Endothelial cell of umbilical vein (primary cell): ENCODE measurements around the gene MATN1. TPM values are rescaled to one million over a fixed set of nuclear protein-coding genes. Genes with fewer than 3 reads are reported as not detected.

Experiments used
- BruUV-seq: library from RNA; stranded (reverse); fragments of 400-500 nt; replicated peaks from 2 replicates; lab custom pipeline; 2021; lab: Mats Ljungman, UMichigan
- CTCF ChIA-PET: fragments of 300-600, 350-600 bp; sonication (Branson Sonifier 250); formaldehyde crosslinking; loops from one replicate; lab custom pipeline; 2021; ENCODE audit warnings: antibody characterized with exemption, inconsistent platforms; lab: Charles Lee
- POLR2A ChIA-PET: fragments of 300-600, 350-600 bp; sonication (Branson Sonifier 250); formaldehyde crosslinking; loops from one replicate; lab custom pipeline; 2021; ENCODE audit warnings: antibody characterized with exemption, inconsistent platforms; lab: Charles Lee
- DNase-seq: peaks from one replicate; pipeline ENCODE4 v3.0.0-alpha.2; 2011; ENCODE audit warnings: low read depth, low spot score
- FAIRE-seq: peaks from 2 replicates; lab custom pipeline; 2011; peaks lifted over from hg19 to GRCh38; lab: Jason Lieb, UNC
- H2AFZ ChIP-seq: 2 replicates; pipeline ENCODE4 v1.6.0; 2012; ENCODE audit warnings: low read depth, low read length, control low read depth, inconsistent platforms
- H3K27ac ChIP-seq: 2 replicates; pipeline ENCODE4 v1.5.1; 2011; ENCODE audit warnings: low read depth, mild to moderate bottlenecking, control low read depth, low read length, moderate library complexity; ENCODE audit not compliant: insufficient read depth
- H3K27me3 ChIP-seq, 2 experiments: 2 replicates each; pipeline versions ENCODE4 v1.6.0 to v1.6.1; 2011; ENCODE audit warnings: low read length in 2 of 2, mixed read lengths in 1 of 2; ENCODE audit not compliant: control insufficient read depth in 2 of 2, insufficient read depth in 2 of 2
- H3K36me3 ChIP-seq, 2 experiments: 2 replicates in 1 of 2; 3 replicates in 1 of 2; pipeline ENCODE4 v1.5.1; 2011; ENCODE audit warnings: low read length in 2 of 2, mild to moderate bottlenecking in 1 of 2, moderate library complexity in 1 of 2; ENCODE audit not compliant: control insufficient read depth in 2 of 2, insufficient read depth in 2 of 2; ENCODE audit errors: extremely low read depth in 1 of 2
- H3K4me1 ChIP-seq: 3 replicates; pipeline ENCODE4 v1.5.1; 2011; ENCODE audit warnings: mild to moderate bottlenecking, low read length; ENCODE audit not compliant: control insufficient read depth, insufficient read depth; ENCODE audit errors: extremely low read depth
- H3K4me2 ChIP-seq: 2 replicates; pipeline ENCODE4 v1.6.1; 2011; ENCODE audit warnings: low read length, control low read depth, mixed read lengths; ENCODE audit not compliant: insufficient read depth
- H3K4me3 ChIP-seq, 3 experiments: fragments of 200-600 bp in 1 of 3; sonication (generic), shearing (Covaris generic) in 1 of 3; replicated peaks in 1 of 3; 2 replicates each; pipeline ENCODE4 v1.5.1; 2011 to 2016; ENCODE audit warnings: control low read depth in 3 of 3, low read length in 3 of 3, mild to moderate bottlenecking in 2 of 3, inconsistent platforms in 1 of 3, low read depth in 1 of 3, moderate library complexity in 1 of 3; ENCODE audit not compliant: insufficient read depth in 1 of 3
- H3K79me2 ChIP-seq: 2 replicates; pipeline ENCODE4 v1.6.0; 2012; ENCODE audit warnings: low read length, inconsistent platforms; ENCODE audit not compliant: control insufficient read depth, insufficient read depth
- H3K9ac ChIP-seq: replicated peaks from 2 replicates; pipeline ENCODE3; 2011; ENCODE audit warnings: low read length, control low read depth; ENCODE audit not compliant: insufficient read depth; ENCODE audit errors: extremely low read depth
- H3K9me1 ChIP-seq: replicated peaks from 3 replicates; pipeline ENCODE4 v1.6.0; 2011; ENCODE audit warnings: mild to moderate bottlenecking, low read length; ENCODE audit not compliant: control insufficient read depth, insufficient read depth; ENCODE audit errors: extremely low read depth
- H3K9me3 ChIP-seq: replicated peaks from 2 replicates; pipeline ENCODE4 v1.5.1; 2012; ENCODE audit warnings: low read length, inconsistent platforms; ENCODE audit not compliant: control insufficient read depth, insufficient read depth
- H4K20me1 ChIP-seq: replicated peaks from 2 replicates; pipeline ENCODE3; 2011; ENCODE audit warnings: mild to moderate bottlenecking, low read length; ENCODE audit not compliant: control insufficient read depth, insufficient read depth; ENCODE audit errors: extremely low read depth
- EZH2 ChIP-seq: IDR thresholded peaks from 2 replicates; pipeline ENCODE4 v1.6.1; 2012; ENCODE audit warnings: borderline replicate concordance, low read depth, mild to moderate bottlenecking, moderate library complexity, low read length, inconsistent platforms; ENCODE audit not compliant: severe bottlenecking
- FOS ChIP-seq: IDR thresholded peaks from 2 replicates; pipeline ENCODE4 v1.6.1; 2011; ENCODE audit warnings: mild to moderate bottlenecking, low read length, moderate library complexity, borderline replicate concordance; ENCODE audit not compliant: insufficient read depth
- GATA2 ChIP-seq: IDR thresholded peaks from 2 replicates; pipeline ENCODE4 v1.7.0; 2011; ENCODE audit warnings: low read depth, mild to moderate bottlenecking, moderate library complexity, mixed read lengths, low read length; ENCODE audit not compliant: insufficient read length, insufficient read depth
- JUN ChIP-seq: IDR thresholded peaks from 2 replicates; pipeline ENCODE4 v1.6.1; 2011; ENCODE audit warnings: borderline replicate concordance, low read depth; ENCODE audit not compliant: insufficient read length, insufficient read depth
- MAX ChIP-seq: IDR thresholded peaks from 2 replicates; pipeline ENCODE4 v1.6.1; 2011; ENCODE audit not compliant: insufficient read depth, insufficient read length
- MYC ChIP-seq: IDR thresholded peaks from one replicate; pipeline ENCODE4 v1.6.1; 2011; ENCODE audit warnings: mild to moderate bottlenecking, low read depth, low read length
- POLR2A ChIP-seq: IDR thresholded peaks from 2 replicates; pipeline ENCODE4 v1.6.1; 2012; ENCODE audit warnings: low read depth, mild to moderate bottlenecking, control low read depth, low read length
- POLR2AphosphoS5 ChIP-seq: IDR thresholded peaks from 2 replicates; pipeline ENCODE4 v1.6.1; 2012; ENCODE audit warnings: low read depth, mild to moderate bottlenecking, control low read depth, low read length, moderate library complexity; ENCODE audit not compliant: insufficient read depth
- dilution Hi-C: fragments of 300-500 bp; cut with MboI; formaldehyde crosslinking; loops from one replicate; pipeline ENCODE4 v1.15.0; 2019; ENCODE audit warnings: low sequenced_read_pairs; ENCODE audit not compliant: extremely low pct_ligation_motif_present
- intact Hi-C: fragments of 100-400 bp; cut with micrococcal nuclease; formaldehyde crosslinking; loops from one replicate; pipeline ENCODE4 v1.10.0; 2022
- polyA plus RNA-seq, 4 experiments: library from polyadenylated mRNA; depleted of rRNA in 3 of 4; stranded (reverse) in 3 of 4; unstranded in 1 of 4; fragments of >200 nt; gene quantifications; 2 replicates each; pipeline versions ENCODE4 v1.2.1 to v1.2.3, GENCODE V29; 2011 to 2012; ENCODE audit warnings: missing spikeins in 1 of 4
- total RNA-seq: library from RNA; stranded (reverse); gene quantifications from 2 replicates; pipeline ENCODE4 v1.2.3, GENCODE V29; 2021
- TF ChIP-seq, protein P1 (sequence below), 2 donors: IDR thresholded peaks; 1 replicate in 1 of 2; 2 replicates in 1 of 2; pipeline ENCODE4 v1.5.1; 2011; ENCODE audit warnings: low read length in 2 of 2, mild to moderate bottlenecking in 2 of 2, moderate library complexity in 2 of 2, control low read depth in 1 of 2, inconsistent platforms in 1 of 2, low read depth in 1 of 2; ENCODE audit not compliant: insufficient read depth in 1 of 2; ENCODE audit errors: extremely low read depth in 1 of 2

Gene MATN1
- total and polyA plus RNA-seq, 2 donors (not counting 3 experiments of a cell fraction or from before 2014, with no cell fraction given), result 0.29 to 0.36 TPM

GRCh38 chr1:30770150-30770549, 46.8 kb upstream of the MATN1 start:
- Histone ChIP-seq H3K9ac (no peak overlapping the region), H3K27me3 (peaks cover 2% of the 10 kb centered on the region in 2 experiments), H3K4me1 (no peaks in the 10 kb centered on the region), H3K79me2 (no peaks in the 10 kb centered on the region), H4K20me1 (no peaks in the 10 kb centered on the region), H3K4me2 (no peak overlapping the region), H3K27ac (no peak overlapping the region), H3K9me1 (no peaks in the 10 kb centered on the region), H2AFZ (no peak overlapping the region), H3K4me3 (no peak overlapping the region), H3K9me3 (no peaks in the 10 kb centered on the region), H3K36me3 (no peaks in the 10 kb centered on the region)
- ChIA-PET CTCF (interaction anchor here (0.6 to 1.4 kb wide), 3 partner anchors 10 to 44 kb away, joined by 3 to 8 read pairs (median 4); no protein-coding TSS in a partner anchor), POLR2A (no interaction called here)
- FAIRE-seq, result no peak
- no TSS peak for BruUV-seq
- dilution Hi-C loops (no loop called here), intact Hi-C loops (no loop called here)
- no peak for TF ChIP-seq MYC
- TF ChIP-seq EZH2, result no peak
- TF ChIP-seq POLR2A, result no peak
- TF ChIP-seq, protein P1, sequence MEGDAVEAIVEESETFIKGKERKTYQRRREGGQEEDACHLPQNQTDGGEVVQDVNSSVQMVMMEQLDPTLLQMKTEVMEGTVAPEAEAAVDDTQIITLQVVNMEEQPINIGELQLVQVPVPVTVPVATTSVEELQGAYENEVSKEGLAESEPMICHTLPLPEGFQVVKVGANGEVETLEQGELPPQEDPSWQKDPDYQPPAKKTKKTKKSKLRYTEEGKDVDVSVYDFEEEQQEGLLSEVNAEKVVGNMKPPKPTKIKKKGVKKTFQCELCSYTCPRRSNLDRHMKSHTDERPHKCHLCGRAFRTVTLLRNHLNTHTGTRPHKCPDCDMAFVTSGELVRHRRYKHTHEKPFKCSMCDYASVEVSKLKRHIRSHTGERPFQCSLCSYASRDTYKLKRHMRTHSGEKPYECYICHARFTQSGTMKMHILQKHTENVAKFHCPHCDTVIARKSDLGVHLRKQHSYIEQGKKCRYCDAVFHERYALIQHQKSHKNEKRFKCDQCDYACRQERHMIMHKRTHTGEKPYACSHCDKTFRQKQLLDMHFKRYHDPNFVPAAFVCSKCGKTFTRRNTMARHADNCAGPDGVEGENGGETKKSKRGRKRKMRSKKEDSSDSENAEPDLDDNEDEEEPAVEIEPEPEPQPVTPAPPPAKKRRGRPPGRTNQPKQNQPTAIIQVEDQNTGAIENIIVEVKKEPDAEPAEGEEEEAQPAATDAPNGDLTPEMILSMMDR (IDR thresholded peaks at IDR 0.05; ENCODE audit: extremely low read depth in 1 of 2, insufficient read depth in 1 of 2, low read depth in 1 of 2, low read length in 2 of 2), result no peak
- TF ChIP-seq JUN, result no peak
- TF ChIP-seq GATA2, result no peak
- no peak for TF ChIP-seq POLR2AphosphoS5
- no peak for TF ChIP-seq MAX
- TF ChIP-seq FOS, result no peak
- DNase-seq, result no peak
